ENCODE data around the gene SLC45A1. TPM values are rescaled to one million over a fixed set of nuclear protein-coding genes. Genes with fewer than 3 reads are reported as not detected.

The SLC45A1 gene
- total RNA-seq, 2 experiments from 2014 or later, result 0.16 to 0.56 TPM

DNA sequence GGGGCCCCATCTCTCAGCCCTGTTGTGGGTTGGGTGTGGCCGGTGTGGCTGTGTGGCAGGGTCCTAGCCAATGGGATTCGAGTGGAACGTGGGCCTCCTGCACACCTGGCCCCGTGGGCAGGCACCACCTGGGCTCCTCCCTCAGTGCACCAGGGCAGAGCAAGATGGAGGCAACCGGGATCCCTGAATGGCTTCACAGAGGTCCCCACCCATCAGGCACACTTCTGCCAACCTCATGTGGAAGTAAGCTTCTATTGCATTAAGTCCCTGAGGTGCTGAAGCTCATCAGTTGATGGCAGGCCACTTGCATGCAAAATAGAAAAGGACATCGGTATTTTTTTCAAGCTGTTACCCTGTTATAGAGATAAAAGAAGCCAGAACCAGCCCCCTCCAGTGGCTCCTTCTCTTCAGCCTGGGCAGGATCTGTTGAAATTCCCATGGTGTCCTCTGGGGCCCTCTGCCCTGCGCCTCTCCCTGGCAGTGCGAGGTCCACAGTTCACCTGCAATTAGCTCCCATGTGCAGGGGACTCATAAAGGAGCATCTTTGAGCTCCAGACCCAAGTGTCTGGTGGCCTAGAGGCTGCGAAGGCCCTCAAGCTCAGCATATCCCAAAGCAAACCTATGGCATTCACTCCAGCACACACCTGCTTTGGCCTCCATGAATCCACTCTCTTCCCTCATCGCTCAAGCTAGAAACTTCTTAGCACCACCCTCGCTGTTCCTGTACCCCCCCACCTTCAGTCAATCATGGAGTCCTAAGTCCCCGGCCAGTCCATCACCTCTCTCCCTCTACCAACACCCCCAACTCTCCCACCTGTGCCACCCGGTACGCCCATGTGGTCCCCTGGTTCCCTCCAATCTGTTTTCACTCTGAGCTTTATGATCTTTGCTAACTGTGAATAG is 2.1 kb upstream of the SLC45A1 start:
- ATAC-seq (no peak), DNase-seq (no peak)
- no peaks in the 10 kb centered on the region for H3K9me3 Mint-ChIP-seq
- intact Hi-C loops (cut with micrococcal nuclease), result loop anchor here (5.0 kb wide), 1 partner anchor 289 kb away; the partner anchor contains the start of gene ERRFI1
- no peak overlapping the region for H3K4me3 Mint-ChIP-seq
- ChIA-PET CTCF (interaction anchor here (0.8 to 4.8 kb wide), 7 partner anchors 14 to 341 kb away, joined by 3 to 61 read pairs (median 11); no protein-coding TSS in a partner anchor), POLR2A (interaction anchor here (0.6 to 1.2 kb wide), 3 partner anchors 8 to 296 kb away, joined by 3 to 4 read pairs (median 3); no protein-coding TSS in a partner anchor)
- no peaks in the 10 kb centered on the region for H3K36me3 Mint-ChIP-seq (ENCODE audit: low read depth)
- no peak overlapping the region for H3K27ac Mint-ChIP-seq
- H3K27me3 Mint-ChIP-seq, result peaks cover 29% of the 10 kb centered on the region
- TF ChIP-seq, protein P1, sequence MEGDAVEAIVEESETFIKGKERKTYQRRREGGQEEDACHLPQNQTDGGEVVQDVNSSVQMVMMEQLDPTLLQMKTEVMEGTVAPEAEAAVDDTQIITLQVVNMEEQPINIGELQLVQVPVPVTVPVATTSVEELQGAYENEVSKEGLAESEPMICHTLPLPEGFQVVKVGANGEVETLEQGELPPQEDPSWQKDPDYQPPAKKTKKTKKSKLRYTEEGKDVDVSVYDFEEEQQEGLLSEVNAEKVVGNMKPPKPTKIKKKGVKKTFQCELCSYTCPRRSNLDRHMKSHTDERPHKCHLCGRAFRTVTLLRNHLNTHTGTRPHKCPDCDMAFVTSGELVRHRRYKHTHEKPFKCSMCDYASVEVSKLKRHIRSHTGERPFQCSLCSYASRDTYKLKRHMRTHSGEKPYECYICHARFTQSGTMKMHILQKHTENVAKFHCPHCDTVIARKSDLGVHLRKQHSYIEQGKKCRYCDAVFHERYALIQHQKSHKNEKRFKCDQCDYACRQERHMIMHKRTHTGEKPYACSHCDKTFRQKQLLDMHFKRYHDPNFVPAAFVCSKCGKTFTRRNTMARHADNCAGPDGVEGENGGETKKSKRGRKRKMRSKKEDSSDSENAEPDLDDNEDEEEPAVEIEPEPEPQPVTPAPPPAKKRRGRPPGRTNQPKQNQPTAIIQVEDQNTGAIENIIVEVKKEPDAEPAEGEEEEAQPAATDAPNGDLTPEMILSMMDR (IDR thresholded peaks at IDR 0.05), result peak; percentile 19
- H3K4me1 Mint-ChIP-seq (ENCODE audit: low read depth), result peaks cover 7% of the 10 kb centered on the region

DNA sequence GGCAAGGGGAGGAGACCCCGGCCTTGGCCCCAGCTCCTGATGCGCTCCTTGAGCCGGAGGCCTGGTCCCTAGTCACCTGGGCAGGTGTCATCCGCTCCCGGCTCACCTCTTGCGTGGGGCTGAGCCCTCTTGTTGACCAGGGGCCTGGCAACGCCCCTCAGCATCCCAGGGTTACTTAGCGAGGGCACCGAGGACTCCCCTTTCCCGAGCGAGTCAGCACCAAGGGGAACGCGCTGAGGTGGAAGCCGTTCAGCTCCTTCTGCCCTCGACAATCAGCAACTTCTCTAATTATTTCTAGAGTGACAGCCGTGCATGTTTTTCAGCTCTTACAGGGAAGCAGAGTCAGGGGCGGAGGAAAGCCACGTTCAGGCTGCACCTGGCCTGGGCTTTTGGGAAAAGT is 522 bp downstream of the SLC45A1 start:
- DNase-seq (no peak), ATAC-seq (no peak)
- TF ChIP-seq, protein P1 (IDR thresholded peaks at IDR 0.05), result no peak
- peaks cover 28% of the 10 kb centered on the region for H3K27me3 Mint-ChIP-seq
- intact Hi-C loops (cut with micrococcal nuclease), result loop anchor here (5.0 kb wide), 1 partner anchor 291 kb away; the partner anchor contains the start of gene ERRFI1
- CTCF ChIA-PET, result interaction anchor here (1.1 to 1.9 kb wide), 2 partner anchors 303 to 336 kb away, joined by 3 to 9 read pairs; no protein-coding TSS in a partner anchor
- H3K27ac Mint-ChIP-seq, result no peak overlapping the region
- H3K4me3 Mint-ChIP-seq, result peak overlapping the region; percentile 58
- no peaks in the 10 kb centered on the region for H3K9me3 Mint-ChIP-seq
- POLR2A ChIA-PET, result interaction anchor here (0.6 kb wide), 1 partner anchor 277 kb away, joined by 3 read pairs; no protein-coding TSS in a partner anchor
- H3K36me3 Mint-ChIP-seq (ENCODE audit: low read depth), result no peaks in the 10 kb centered on the region
- peaks cover 7% of the 10 kb centered on the region for H3K4me1 Mint-ChIP-seq (ENCODE audit: low read depth)

DNA sequence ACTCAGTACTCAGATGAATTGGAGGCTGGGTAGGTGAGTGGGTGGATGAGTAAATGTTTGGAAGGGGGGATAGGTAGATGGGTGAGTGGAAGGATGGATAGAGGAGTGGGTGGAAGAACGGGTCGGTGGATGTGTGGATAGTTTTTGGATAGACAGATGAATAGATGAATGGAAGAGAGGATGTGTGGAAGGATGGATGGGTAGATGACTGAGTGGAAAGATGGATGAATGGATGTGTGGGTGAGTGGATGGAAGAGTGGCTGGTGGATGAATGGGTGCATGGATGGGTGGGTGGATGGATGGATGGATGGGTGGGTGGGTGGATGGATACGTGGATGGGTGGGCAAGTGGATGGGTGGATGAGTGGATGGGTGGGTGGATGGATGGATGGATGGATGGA is 3.7 kb downstream of the SLC45A1 start:
- TF ChIP-seq, protein P1 (IDR thresholded peaks at IDR 0.05), result no peak
- Mint-ChIP-seq H3K9me3 (no peaks in the 10 kb centered on the region), H3K4me1 (ENCODE audit: low read depth) (peaks cover 2% of the 10 kb centered on the region), H3K36me3 (ENCODE audit: low read depth) (no peaks in the 10 kb centered on the region), H3K4me3 (no peak overlapping the region), H3K27me3 (peaks cover 8% of the 10 kb centered on the region), H3K27ac (no peak overlapping the region)
- CTCF ChIA-PET, result interaction anchor here (1.3 to 1.4 kb wide), 2 partner anchors 304 to 307 kb away, joined by 5 to 6 read pairs; no protein-coding TSS in a partner anchor
- POLR2A ChIA-PET, result no interaction called here
- intact Hi-C loops (cut with micrococcal nuclease), result no loop called here
- DNase-seq (no peak), ATAC-seq (no peak)

DNA sequence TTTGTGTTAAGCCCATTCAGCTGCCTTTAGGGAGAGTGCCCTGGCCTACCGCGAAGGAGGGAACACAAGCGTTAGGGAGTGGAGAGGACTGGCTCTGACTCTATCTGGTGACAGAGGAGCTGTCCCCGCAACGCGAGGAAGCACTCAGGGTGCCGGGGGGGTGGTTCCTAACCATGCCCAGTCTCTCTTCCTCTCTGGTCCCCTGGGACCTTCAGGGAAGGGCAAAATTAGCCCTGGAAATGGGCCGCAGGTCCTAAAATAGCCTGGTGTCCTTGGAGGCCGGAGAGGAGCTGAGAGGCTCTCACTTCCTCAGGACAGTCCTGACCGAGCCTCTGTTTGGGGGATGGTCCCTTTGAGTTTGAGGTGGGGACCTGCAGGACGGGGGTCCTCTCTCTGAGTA is 5.8 kb downstream of the SLC45A1 start:
- no peaks in the 10 kb centered on the region for H3K9me3 Mint-ChIP-seq
- DNase-seq (no peak), ATAC-seq (no peak)
- POLR2A ChIA-PET, result interaction anchor here (0.6 kb wide), 2 partner anchors 8 to 516 kb away, joined by 3 to 4 read pairs; no protein-coding TSS in a partner anchor
- H3K4me1 Mint-ChIP-seq (ENCODE audit: low read depth), result no peaks in the 10 kb centered on the region
- H3K27ac Mint-ChIP-seq, result no peak overlapping the region
- TF ChIP-seq, protein P1 (IDR thresholded peaks at IDR 0.05), result no peak
- intact Hi-C loops (cut with micrococcal nuclease), result no loop called here
- CTCF ChIA-PET, result no interaction called here
- H3K27me3 Mint-ChIP-seq, result peaks cover 3% of the 10 kb centered on the region
- no peaks in the 10 kb centered on the region for H3K36me3 Mint-ChIP-seq (ENCODE audit: low read depth)
- H3K4me3 Mint-ChIP-seq, result no peak overlapping the region

Measured in activated CD8-positive, alpha-beta T cell treated with anti-CD3 and anti-CD28 coated beads for 36 hours (primary cell).